Fibroblast of lung (primary cell): ENCODE measurements around the gene LGALS4. TPM values are rescaled to one million over a fixed set of nuclear protein-coding genes. Genes with fewer than 3 reads are reported as not detected.

Experiments used
- DNase-seq, 2 donors: peaks; one replicate each; pipeline versions ENCODE4 v3.0.0 to v3.0.0-alpha.2; 2010; ENCODE audit warnings: low read depth in 2 of 2
- H2AFZ ChIP-seq: 2 replicates; pipeline ENCODE4 v1.5.1; 2012; ENCODE audit warnings: low read length, control low read depth, inconsistent platforms
- H3K27ac ChIP-seq: 2 replicates; pipeline ENCODE4 v1.5.1; 2011; ENCODE audit warnings: low read length, control low read depth; ENCODE audit not compliant: insufficient read depth
- H3K27me3 ChIP-seq: 2 replicates; pipeline ENCODE4 v1.5.1; 2011; ENCODE audit warnings: mild to moderate bottlenecking, low read length; ENCODE audit not compliant: control insufficient read depth, insufficient read depth
- H3K36me3 ChIP-seq: 2 replicates; pipeline ENCODE4 v1.5.1; 2011; ENCODE audit warnings: low read length; ENCODE audit not compliant: control insufficient read depth, insufficient read depth
- H3K4me1 ChIP-seq: 2 replicates; pipeline ENCODE4 v1.5.1; 2011; ENCODE audit warnings: low read length; ENCODE audit not compliant: control insufficient read depth, insufficient read depth; ENCODE audit errors: extremely low read depth
- H3K4me2 ChIP-seq: 2 replicates; pipeline ENCODE4 v1.5.1; 2011; ENCODE audit warnings: low read length, control low read depth; ENCODE audit not compliant: insufficient read depth; ENCODE audit errors: extremely low read depth
- H3K4me3 ChIP-seq, 4 experiments: fragments of 200-600 bp in 1 of 4; sonication (generic) in 1 of 4; replicated peaks in 1 of 4; 2 replicates each; pipeline ENCODE4 v1.5.1; 2011 to 2016; ENCODE audit warnings: low read length in 4 of 4, low read depth in 3 of 4, mild to moderate bottlenecking in 3 of 4, control low read depth in 2 of 4, inconsistent platforms in 1 of 4, mixed read lengths in 1 of 4; ENCODE audit not compliant: insufficient read depth in 1 of 4; ENCODE audit errors: control extremely low read depth in 1 of 4
- H3K79me2 ChIP-seq: 2 replicates; pipeline ENCODE4 v1.5.1; 2012; ENCODE audit warnings: mild to moderate bottlenecking, low read length, inconsistent platforms; ENCODE audit not compliant: control insufficient read depth, insufficient read depth
- H3K9ac ChIP-seq: 2 replicates; pipeline ENCODE4 v1.5.1; 2011; ENCODE audit warnings: mild to moderate bottlenecking, low read length, control low read depth; ENCODE audit not compliant: insufficient read depth
- H3K9me3 ChIP-seq: 2 replicates; pipeline ENCODE4 v1.5.1; 2012; ENCODE audit warnings: low read depth, low read length; ENCODE audit not compliant: control insufficient read depth, insufficient read depth
- H4K20me1 ChIP-seq: 2 replicates; pipeline ENCODE4 v1.5.1; 2011; ENCODE audit warnings: low read length; ENCODE audit not compliant: control insufficient read depth, insufficient read depth; ENCODE audit errors: extremely low read depth
- EZH2 ChIP-seq: IDR thresholded peaks from 2 replicates; pipeline ENCODE4 v1.5.1; 2012; ENCODE audit warnings: low read length, control low read depth, mild to moderate bottlenecking; ENCODE audit errors: missing control alignments
- polyA plus RNA-seq, 2 donors: library from polyadenylated mRNA; depleted of rRNA in 1 of 2; stranded (reverse) in 1 of 2; unstranded in 1 of 2; fragments of >200 nt; gene quantifications; 2 replicates each; pipeline ENCODE4 v1.2.1, GENCODE V29; 2011 to 2012; ENCODE audit warnings: missing spikeins in 1 of 2
- total RNA-seq: library from RNA; depleted of rRNA; stranded (reverse); fragments of >200 nt; gene quantifications from 2 replicates; pipeline ENCODE4 v1.2.1, GENCODE V29; 2014
- TF ChIP-seq, protein P1 (sequence below), 2 donors: IDR thresholded peaks in 1 of 2; conservative IDR thresholded peaks in 1 of 2; 1 replicate in 1 of 2; 2 replicates in 1 of 2; pipeline ENCODE4 v1.5.1; 2011 to 2012; ENCODE audit warnings: low read length in 2 of 2, control low read depth in 1 of 2, inconsistent platforms in 1 of 2, low read depth in 1 of 2, mild to moderate bottlenecking in 1 of 2

Gene LGALS4
- total and polyA plus RNA-seq, 2 donors (not counting 1 experiment from before 2014, with no cell fraction given) = not detected

DNA sequence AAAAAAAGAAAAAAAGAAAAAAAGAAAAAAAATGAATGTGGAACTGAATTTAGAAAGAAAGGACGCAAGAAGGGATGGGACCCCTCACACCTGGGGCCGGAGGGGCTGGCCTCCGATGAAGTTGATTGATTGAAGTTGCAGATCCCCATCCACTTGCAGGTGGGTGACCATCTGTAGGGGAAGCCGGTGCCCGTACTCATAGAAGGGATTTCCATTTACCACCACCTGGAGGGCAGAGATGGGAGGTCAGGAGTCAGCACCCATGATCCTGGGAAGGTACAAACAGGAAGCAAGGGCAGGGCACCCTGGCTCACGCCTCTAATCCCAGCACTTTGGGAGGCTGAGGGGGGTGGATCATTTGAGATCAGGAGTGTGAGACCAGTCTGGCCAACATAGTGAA, 6.4 kb downstream of the LGALS4 start:
- Histone ChIP-seq H3K79me2 (no peaks in the 10 kb centered on the region), H3K9me3 (no peaks in the 10 kb centered on the region), H3K4me2 (no peak overlapping the region), H3K9ac (no peak overlapping the region), H3K36me3 (no peaks in the 10 kb centered on the region), H2AFZ (no peak overlapping the region), H3K4me1 (no peaks in the 10 kb centered on the region), H3K4me3 (no peak overlapping the region), H4K20me1 (no peaks in the 10 kb centered on the region), H3K27ac (no peak overlapping the region), H3K27me3 (peaks cover under 1% of the 10 kb centered on the region)
- DNase-seq = no peak
- no peak for TF ChIP-seq EZH2
- TF ChIP-seq, protein P1, sequence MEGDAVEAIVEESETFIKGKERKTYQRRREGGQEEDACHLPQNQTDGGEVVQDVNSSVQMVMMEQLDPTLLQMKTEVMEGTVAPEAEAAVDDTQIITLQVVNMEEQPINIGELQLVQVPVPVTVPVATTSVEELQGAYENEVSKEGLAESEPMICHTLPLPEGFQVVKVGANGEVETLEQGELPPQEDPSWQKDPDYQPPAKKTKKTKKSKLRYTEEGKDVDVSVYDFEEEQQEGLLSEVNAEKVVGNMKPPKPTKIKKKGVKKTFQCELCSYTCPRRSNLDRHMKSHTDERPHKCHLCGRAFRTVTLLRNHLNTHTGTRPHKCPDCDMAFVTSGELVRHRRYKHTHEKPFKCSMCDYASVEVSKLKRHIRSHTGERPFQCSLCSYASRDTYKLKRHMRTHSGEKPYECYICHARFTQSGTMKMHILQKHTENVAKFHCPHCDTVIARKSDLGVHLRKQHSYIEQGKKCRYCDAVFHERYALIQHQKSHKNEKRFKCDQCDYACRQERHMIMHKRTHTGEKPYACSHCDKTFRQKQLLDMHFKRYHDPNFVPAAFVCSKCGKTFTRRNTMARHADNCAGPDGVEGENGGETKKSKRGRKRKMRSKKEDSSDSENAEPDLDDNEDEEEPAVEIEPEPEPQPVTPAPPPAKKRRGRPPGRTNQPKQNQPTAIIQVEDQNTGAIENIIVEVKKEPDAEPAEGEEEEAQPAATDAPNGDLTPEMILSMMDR (conservative IDR thresholded peaks at IDR 0.05 in 1 of 2, IDR thresholded peaks at IDR 0.05 in 1 of 2; ENCODE audit: low read depth in 1 of 2, low read length in 2 of 2) = no peak

DNA sequence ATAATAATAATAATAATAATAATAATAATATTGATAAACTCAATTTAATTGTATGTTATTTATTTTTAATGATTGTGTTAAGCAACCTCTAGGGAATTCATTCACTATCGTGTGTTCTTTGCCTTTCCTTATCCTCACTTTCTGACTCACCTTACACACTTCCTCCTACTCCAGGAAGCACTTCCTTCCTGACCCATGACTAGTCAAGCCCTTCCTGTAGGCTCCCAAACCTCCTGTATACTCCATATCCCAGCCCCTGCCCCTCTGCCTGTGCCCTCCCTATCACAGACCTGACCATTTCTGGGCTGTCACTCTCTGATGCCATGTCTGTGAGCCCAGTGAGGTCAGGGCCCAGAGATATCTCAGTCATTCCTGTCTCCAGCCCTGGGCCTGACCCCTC, 7.6 kb downstream of the LGALS4 start:
- H3K36me3 ChIP-seq = no peaks in the 10 kb centered on the region
- H3K4me3 ChIP-seq = no peak overlapping the region
- peaks cover 6% of the 10 kb centered on the region for H3K27me3 ChIP-seq
- H3K27ac ChIP-seq = no peak overlapping the region
- no peaks in the 10 kb centered on the region for H3K9me3 ChIP-seq
- H3K4me2 ChIP-seq = no peak overlapping the region
- H2AFZ ChIP-seq = no peak overlapping the region
- no peak for DNase-seq
- H3K9ac ChIP-seq = no peak overlapping the region
- TF ChIP-seq EZH2 = no peak
- TF ChIP-seq, protein P1 (conservative IDR thresholded peaks at IDR 0.05 in 1 of 2, IDR thresholded peaks at IDR 0.05 in 1 of 2; ENCODE audit: low read depth in 1 of 2, low read length in 2 of 2) = no peak
- no peaks in the 10 kb centered on the region for H3K4me1 ChIP-seq
- H3K79me2 ChIP-seq = no peaks in the 10 kb centered on the region
- no peaks in the 10 kb centered on the region for H4K20me1 ChIP-seq

DNA sequence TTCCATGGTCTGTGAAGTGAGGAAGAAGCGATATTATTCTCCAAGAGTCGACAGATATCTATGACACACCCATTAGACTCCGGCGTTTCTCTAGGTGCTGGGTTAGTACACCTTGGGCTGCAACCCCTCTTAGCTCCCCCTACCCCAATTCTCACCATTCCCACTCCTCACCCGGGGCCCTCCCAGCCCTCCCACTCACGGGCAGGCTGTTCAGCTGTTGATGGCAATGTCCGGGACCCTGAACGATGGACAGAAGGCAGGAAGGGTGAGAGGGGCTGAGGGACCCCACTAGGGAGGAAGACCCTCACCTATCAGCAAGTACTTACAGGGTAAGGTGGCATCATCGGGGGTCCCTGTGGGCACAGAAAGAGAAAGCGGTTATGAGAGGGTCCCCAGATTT, 9.2 kb downstream of the LGALS4 start:
- Histone ChIP-seq H3K27me3 (peaks cover 6% of the 10 kb centered on the region), H3K36me3 (no peaks in the 10 kb centered on the region), H4K20me1 (no peaks in the 10 kb centered on the region), H3K79me2 (no peaks in the 10 kb centered on the region), H3K9ac (no peak overlapping the region), H3K4me1 (no peaks in the 10 kb centered on the region), H3K27ac (no peak overlapping the region), H3K4me2 (no peak overlapping the region), H3K9me3 (no peaks in the 10 kb centered on the region), H3K4me3 (no peak overlapping the region), H2AFZ (no peak overlapping the region)
- no peak for TF ChIP-seq EZH2
- TF ChIP-seq, protein P1 (conservative IDR thresholded peaks at IDR 0.05 in 1 of 2, IDR thresholded peaks at IDR 0.05 in 1 of 2; ENCODE audit: low read depth in 1 of 2, low read length in 2 of 2) = no peak
- DNase-seq = no peak
